Cortex of kidney (tissue), 1 donor: ENCODE measurements around the gene TRPC1.

Source experiments
- DNase-seq: peaks from one replicate; lab custom pipeline; 2025; lab: John Stamatoyannopoulos, UW

The TRPC1 gene

DNA sequence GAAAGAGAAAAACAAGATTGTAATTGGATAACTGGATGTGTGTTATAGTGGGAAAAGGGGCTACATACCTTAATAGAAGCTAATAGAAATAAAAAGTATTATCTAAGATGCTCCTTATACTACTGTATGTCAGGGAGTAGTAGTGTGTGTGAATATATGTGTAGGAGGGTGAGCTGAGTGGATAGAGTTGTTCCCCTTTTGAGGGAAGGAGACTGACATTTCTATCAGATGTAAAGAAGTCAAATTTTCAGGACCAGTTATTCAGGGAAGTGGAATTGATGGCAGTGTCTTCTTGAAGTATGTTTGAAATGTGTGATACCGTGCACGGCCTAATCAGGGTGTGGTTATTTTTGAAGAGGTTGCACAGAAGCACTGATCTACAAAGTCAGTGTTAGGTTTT is 116.0 kb downstream of the TRPC1 start:
- no peak for DNase-seq

DNA sequence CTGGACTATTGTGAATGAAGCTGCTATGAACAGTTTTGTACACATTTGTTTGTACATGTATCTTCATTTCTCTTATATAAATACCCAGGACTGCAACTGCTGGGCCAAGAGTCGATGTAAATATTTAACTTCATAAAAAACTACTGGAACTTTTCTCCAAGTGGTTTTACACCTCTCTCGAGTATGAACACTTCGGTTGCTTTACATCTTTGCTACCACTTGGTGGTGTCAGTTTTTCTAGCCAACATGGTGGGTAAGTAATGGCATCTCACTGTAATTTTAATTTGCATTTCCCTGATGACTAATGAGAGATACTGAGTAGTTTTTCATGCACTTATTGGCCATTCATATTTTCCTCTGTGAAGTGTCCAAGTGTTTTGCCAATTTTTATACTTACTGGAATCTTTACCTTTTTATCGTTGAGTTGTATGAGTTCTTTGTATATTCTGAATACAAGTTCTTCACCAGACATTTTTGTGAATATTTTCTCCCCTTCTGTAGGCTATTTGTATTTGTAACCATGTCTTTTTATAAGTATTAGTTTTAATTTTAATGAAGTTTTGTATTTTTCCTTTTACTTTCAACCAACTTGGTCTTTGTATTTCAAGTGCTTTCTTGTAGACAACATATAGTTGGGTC is 120.6 kb downstream of the TRPC1 start:
- no peak for DNase-seq

DNA sequence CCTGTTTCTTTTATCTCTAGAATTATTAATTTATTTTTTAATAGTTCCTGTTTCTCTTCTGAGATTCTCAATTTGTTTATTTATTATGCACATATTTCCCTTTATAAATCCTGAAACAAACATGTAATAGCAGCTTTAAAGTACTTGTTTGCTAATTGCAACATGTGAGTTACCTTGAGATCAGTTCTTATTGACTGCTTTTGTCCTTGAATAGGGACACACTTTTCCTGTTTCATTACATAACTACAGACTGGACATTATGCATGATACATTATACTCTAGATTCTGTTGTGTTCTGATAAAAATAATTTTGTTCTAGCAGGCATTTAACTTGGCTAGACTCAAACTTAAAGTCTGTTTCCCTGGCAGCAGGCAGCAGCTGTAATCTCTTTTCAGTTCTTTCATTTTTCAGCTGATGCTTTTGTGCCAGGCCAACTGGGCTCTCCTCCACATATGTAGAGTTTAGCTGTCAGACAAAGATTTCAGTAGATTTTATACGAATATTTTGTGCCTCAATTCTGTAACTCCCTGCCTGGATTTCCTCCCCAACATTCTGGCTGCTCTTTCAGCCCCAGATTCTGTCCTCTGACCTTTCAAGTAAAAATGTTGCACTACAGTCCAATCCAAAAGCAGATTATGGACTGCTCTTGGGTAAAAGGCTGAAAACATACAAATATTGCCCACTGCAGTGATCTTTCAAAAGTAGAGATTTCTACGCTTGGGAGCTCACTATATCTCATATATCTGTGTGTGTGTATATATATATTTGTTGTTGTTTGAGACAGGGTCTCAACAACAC is 123.1 kb downstream of the TRPC1 start:
- DNase-seq, result no peak

DNA sequence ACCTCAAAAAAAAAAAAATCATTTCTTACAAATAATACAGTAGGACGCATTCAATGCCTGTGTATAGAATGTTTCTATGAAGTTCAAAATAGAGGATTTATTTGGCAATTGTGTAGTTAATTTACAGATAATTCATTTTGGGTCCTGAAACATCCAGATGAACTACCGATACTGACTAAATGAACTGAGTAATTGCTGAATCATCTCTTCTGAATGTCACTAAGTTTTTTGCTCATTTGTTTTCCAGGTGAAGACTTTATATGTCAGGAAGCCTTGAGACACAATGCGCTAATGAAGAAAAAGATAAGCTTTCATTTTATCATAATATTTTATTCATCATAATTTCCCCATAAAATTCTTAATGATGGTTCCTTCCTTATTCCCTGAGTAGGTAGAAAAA is 125.3 kb downstream of the TRPC1 start:
- no peak for DNase-seq

DNA sequence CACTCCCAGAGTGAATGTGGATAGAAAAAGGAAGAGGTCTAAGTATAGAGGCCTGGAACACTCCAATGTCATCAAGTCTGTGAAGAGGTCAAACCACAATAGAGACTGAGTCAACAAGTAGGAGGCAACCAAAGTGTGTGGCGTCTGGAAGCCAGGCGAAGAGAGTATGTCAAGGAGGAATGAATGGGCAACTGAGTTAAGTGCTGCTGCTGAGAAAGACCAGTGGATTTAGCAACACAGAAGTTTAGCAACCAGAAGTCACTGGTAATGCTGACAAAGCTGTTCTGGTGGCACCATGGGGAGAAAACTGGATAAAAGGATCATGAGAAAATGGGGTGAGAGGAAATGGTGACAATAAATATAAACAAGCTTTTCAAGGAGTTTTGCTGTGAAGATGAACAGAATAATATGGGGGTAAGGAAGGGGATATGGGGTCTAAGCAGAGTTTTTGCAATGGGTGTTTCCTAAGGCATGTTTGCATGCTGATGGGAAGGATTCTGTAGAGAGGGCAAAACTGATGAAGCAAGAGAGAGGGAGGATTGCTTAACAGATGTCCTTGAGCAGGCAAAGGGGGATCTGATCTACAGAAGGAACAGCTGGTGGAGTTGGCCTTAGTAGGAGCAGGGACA is 126.7 kb downstream of the TRPC1 start:
- DNase-seq, result no peak

DNA sequence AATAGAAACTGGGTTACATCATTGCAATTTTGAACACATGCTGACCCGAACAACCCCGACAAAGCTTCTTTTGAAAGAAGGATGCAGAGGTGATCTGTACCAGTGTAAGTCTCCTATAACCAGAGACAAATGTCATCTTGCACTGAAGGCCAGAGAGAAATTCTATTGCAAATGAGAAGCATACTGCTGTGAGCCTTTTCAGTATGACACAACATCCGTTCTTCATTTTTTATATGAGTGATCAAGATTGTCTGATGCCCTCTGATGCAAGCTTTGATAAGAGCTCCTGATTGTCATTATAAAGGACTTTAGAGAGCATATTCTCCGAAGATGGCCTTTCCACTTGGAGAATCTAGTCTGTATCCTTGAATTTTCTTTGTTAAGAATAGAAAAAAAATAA is 128.2 kb downstream of the TRPC1 start:
- DNase-seq, result no peak

DNA sequence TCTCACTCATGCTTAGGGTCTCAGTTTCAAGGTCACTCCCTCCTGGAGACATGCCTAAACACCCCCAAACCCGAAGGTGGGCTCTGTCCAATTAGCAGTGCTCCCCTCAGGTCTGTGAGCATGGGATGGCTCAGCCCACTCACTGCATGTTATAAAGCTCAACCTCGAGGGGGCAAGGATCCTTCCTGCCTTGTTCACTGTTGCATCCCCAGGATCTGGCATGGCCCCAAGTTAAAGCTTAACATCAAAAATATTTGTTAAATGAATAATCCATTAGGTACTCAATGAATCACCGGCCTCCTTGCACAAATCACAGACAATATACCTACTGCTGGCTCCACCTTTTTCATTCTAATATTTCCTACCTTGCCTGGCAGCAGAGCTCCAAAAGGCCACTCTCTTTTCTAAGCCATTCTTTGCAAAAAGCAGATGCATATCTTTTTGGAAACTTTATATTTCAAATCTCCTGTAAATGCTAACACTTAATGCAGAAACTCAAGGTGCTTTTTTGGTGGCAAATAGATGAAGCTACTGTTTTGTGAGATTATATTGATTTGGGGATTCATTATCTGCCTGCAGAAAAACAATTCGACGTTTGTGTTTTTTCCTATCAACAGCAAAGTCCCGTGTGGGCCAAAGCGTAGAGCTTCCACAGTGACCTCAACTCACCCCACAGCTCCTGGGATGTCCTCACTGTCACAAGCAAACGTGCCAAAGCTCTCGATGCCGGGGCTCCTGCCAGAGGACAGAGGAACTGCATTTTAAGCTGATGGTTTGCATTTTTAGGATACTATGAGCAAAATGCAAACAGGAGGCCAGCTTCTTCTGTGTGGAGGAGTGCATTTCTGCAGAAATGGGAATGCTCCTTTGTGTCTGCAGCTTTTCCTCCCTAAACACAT is 129.7 kb downstream of the TRPC1 start:
- DNase-seq, result no peak

DNA sequence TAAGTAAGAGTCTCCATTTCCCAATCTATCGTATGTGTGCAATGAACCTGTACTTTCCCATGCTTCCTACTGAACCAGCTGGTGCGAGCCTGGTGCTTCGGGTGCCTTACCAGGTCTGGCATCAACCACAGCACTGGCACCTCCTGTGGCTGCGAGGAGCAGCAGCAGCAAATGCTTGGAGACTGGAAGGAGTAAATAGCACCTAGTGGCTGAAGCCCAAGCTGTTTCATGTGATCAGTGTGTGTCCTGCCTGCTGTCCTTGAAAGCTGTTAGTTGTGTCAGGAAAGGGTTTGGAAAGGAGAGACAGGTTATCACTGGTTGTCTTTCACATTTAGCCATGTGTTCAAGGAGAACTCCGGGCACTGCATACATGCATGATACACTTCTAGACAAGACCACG is 133.2 kb downstream of the TRPC1 start:
- no peak for DNase-seq
